Gastroesophageal sphincter (tissue), 4 donors: Measurements from ENCODE around the gene MTHFD1L. TPM values are rescaled to one million over a fixed set of nuclear protein-coding genes. Genes with fewer than 3 reads are reported as not detected.
A peak's percentile ranks its signal among the peaks of the same experiment; 100 is the strongest.
"Not testable (repeated sequence)": the region's sequence is repeated elsewhere in the genome, so short reads cannot be mapped to it uniquely, and the experiment has no call there.

Experiments used
- ATAC-seq: fragments of 150-250 bp; one replicate; pipeline ENCODE4 v1.9.1; 2016; ENCODE audit warnings: mild to moderate bottlenecking, moderate library complexity
- H3K27ac ChIP-seq, 4 donors: fragments of 200-600 bp; sonication (generic) in 3 of 4; 1 replicate in 3 of 4; 2 replicates in 1 of 4; pipeline ENCODE4 v1.5.1; 2016 to 2019
- H3K27me3 ChIP-seq: fragments of 200-600 bp; sonication (generic); one replicate; pipeline ENCODE4 v1.5.1; 2019
- H3K36me3 ChIP-seq, 2 donors: fragments of 200-600 bp; sonication (generic); one replicate each; pipeline ENCODE4 v1.5.1; 2019; ENCODE audit warnings: control low read depth in 1 of 2
- H3K4me1 ChIP-seq, 3 donors: fragments of 200-600 bp; sonication (generic); 1 replicate in 2 of 3; 2 replicates in 1 of 3; pipeline ENCODE4 v1.5.1; 2016 to 2019; ENCODE audit warnings: control low read depth in 2 of 3
- H3K4me3 ChIP-seq, 2 donors: fragments of 200-600 bp; sonication (generic); one replicate each; pipeline ENCODE4 v1.5.1; 2019; ENCODE audit warnings: mild to moderate bottlenecking in 1 of 2, moderate library complexity in 1 of 2
- H3K9me3 ChIP-seq, 3 donors: fragments of 200-600 bp; sonication (generic); one replicate each; pipeline ENCODE4 v1.5.1; 2017 to 2019; ENCODE audit warnings: control low read depth in 2 of 3
- CTCF ChIP-seq, 4 experiments: fragments of 200-600 bp in 2 of 4; fragments of 450-650 bp in 2 of 4; sonication (generic) in 1 of 4; IDR thresholded peaks; one replicate each; pipeline ENCODE4 v1.5.1; 2017 to 2019; ENCODE audit warnings: antibody characterized with exemption in 4 of 4, mild to moderate bottlenecking in 2 of 4, moderate library complexity in 2 of 4
- EP300 ChIP-seq: sonication (generic); formaldehyde crosslinking; IDR thresholded peaks from one replicate; pipeline ENCODE4 v1.6.1; 2017; ENCODE audit warnings: antibody characterized with exemption, mild to moderate bottlenecking
- POLR2A ChIP-seq, 2 donors: fragments of 450-650 bp; IDR thresholded peaks; one replicate each; pipeline ENCODE4 v1.6.1; 2017; ENCODE audit warnings: antibody characterized with exemption in 2 of 2, mild to moderate bottlenecking in 2 of 2, moderate library complexity in 1 of 2
- POLR2AphosphoS5 ChIP-seq: sonication (generic); formaldehyde crosslinking; IDR thresholded peaks from one replicate; pipeline ENCODE4 v1.6.1; 2017; ENCODE audit warnings: antibody characterized with exemption
- WGBS, 2 donors: methylation state at CpG; one replicate each; pipeline ENCODE4 v1.1.5; 2018; ENCODE audit warnings: low coverage in 1 of 2; 5-methylcytosine and 5-hydroxymethylcytosine counted together
- total RNA-seq, 4 donors: library from RNA; depleted of rRNA; stranded (reverse); fragments of >200 nt; gene quantifications; one replicate each; pipeline ENCODE4 v1.1.0, GENCODE V29; 2016

Gene MTHFD1L
- total RNA-seq, 4 donors from 2014 or later: 1.2 to 10.8 (median 4.0) TPM

- H3K27ac ChIP-seq, ATAC-seq, H3K4me3 ChIP-seq, H3K27me3 ChIP-seq, H3K36me3 ChIP-seq, H3K9me3 ChIP-seq: not testable (repeated sequence)
- WGBS, 2 donors: 95% methylated on average over 5 of the region's 5 CpGs; no CpG with 5 or more reads in 1 of the 2 donors
- H3K4me1 ChIP-seq: peaks cover 0 to 20% (median 0%) of the 10 kb centered on the region in 3 donors
These were observed 261.8 kb downstream of the MTHFD1L start for GRCh38 chr6:151127133-151127798.

DNA sequence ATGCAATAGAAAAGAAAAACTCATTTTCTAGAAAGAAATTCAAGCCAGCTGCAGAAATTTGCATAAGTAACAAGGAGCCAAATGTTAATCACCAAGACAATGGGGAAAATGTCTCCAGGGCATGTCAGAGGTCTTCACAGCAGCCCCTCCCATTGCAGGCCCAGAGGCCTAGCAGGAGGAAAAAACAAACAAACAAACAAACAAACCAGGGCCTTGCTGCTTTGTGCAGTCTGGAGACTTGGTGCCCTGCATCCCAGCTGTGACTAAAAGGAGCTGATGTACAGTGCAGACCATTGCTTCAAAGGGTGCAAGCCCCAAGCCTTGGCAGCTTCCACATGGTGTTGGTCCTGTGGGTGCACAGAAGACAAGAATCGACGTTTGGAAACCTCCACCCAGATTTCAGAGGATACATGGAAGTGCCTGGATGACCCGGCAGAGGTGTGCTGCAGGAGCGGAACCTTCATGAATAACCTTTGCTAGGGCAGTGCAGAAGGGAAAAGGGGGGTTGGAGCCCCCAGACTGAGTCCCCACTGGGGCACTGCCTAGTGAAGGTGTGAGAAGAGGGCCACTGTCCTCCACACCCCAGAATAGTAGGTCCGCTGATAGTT is 263.4 kb downstream of the MTHFD1L start:
- H3K36me3 ChIP-seq: no peaks in the 10 kb centered on the region
- peaks cover 0 to 15% (median 0%) of the 10 kb centered on the region in 3 donors for H3K4me1 ChIP-seq
- 91 to 100% methylated on average over 3 to 4 of the region's 5 CpGs for WGBS, 2 donors
- TF ChIP-seq CTCF (IDR thresholded peaks at IDR 0.05) (no peak), POLR2A (IDR thresholded peaks at IDR 0.05) (no peak), EP300 (no peak), POLR2AphosphoS5 (no peak)
- H3K27me3 ChIP-seq: no peaks in the 10 kb centered on the region
- H3K27ac ChIP-seq: no peak overlapping the region
- ATAC-seq: no peak
- no peak overlapping the region for H3K4me3 ChIP-seq
- no peaks in the 10 kb centered on the region for H3K9me3 ChIP-seq

DNA sequence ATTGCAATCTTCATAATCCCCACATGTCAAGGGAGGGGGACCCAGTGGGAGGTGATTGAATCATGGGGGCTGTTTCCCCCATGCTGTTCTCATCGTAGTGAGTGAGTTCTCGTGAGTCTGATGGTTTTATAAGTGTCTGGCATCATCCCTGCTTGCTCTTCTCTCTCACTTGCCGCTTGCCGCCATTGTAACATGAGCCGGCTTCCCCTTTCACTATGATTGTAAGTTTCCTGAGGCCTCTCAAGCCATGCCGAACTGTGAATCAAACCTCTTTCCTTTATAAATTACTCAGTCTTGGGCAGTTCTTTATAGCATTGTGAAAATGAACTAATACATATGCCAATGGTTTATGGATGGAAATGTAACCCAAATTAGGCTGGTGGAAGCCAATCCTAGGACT is 264.8 kb downstream of the MTHFD1L start:
- Histone ChIP-seq H3K4me3 (no peak overlapping the region), H3K4me1 (peaks cover 0 to 2% (median 0%) of the 10 kb centered on the region in 3 donors), H3K9me3 (peaks cover 0 to 7% (median 0%) of the 10 kb centered on the region in 3 donors), H3K27ac (no peak overlapping the region), H3K27me3 (no peaks in the 10 kb centered on the region), H3K36me3 (no peaks in the 10 kb centered on the region)
- 91 to 94% methylated on average over 3 to 6 of the region's 6 CpGs for WGBS, 2 donors
- ATAC-seq: no peak
- TF ChIP-seq EP300: no peak
- no peak for TF ChIP-seq POLR2AphosphoS5
- no peak for TF ChIP-seq POLR2A (IDR thresholded peaks at IDR 0.05)
- TF ChIP-seq CTCF (IDR thresholded peaks at IDR 0.05): no peak

DNA sequence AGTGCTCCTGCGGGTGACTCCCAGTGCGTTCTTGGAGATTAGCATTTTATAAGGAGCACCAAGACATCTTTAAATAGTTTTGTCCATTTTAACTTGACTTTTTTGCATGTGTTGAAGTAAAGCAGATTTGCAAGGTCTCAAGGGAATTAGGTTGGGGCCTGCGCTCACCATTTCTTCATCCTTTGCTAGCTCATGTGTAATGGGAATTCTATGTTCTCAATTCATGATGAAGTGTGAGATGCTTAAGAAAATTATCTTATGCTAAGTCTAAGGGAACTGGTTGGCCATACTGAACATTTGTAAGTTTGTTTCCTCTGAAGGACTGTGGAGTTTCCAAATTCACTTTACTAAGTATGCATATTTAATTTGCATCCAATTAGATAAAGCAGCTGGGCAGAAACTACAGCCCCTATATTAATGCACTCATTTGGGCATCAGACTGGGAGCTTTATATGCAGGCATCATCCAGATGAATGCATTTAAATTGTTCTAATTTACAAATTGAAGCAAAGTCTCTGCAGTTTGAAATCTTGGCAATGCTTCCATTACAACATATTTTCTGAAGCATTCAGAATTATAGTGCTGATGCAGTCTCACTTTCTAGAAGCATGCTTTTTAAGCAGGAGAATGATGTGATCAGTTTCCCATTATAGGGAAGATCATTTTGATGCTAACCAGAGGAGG is 266.0 kb downstream of the MTHFD1L start:
- TF ChIP-seq POLR2AphosphoS5: no peak
- TF ChIP-seq POLR2A (IDR thresholded peaks at IDR 0.05): no peak
- no peak for TF ChIP-seq EP300
- no peak for TF ChIP-seq CTCF (IDR thresholded peaks at IDR 0.05)
- H3K9me3 ChIP-seq: peaks cover 0 to 8% (median 0%) of the 10 kb centered on the region in 3 donors
- no peak overlapping the region for H3K27ac ChIP-seq
- ATAC-seq: no peak
- 90 to 92% methylated on average over 3 of the region's 3 CpGs for WGBS, 2 donors
- no peaks in the 10 kb centered on the region for H3K4me1 ChIP-seq
- H3K36me3 ChIP-seq: no peaks in the 10 kb centered on the region
- H3K27me3 ChIP-seq: no peaks in the 10 kb centered on the region
- H3K4me3 ChIP-seq: no peak overlapping the region

DNA sequence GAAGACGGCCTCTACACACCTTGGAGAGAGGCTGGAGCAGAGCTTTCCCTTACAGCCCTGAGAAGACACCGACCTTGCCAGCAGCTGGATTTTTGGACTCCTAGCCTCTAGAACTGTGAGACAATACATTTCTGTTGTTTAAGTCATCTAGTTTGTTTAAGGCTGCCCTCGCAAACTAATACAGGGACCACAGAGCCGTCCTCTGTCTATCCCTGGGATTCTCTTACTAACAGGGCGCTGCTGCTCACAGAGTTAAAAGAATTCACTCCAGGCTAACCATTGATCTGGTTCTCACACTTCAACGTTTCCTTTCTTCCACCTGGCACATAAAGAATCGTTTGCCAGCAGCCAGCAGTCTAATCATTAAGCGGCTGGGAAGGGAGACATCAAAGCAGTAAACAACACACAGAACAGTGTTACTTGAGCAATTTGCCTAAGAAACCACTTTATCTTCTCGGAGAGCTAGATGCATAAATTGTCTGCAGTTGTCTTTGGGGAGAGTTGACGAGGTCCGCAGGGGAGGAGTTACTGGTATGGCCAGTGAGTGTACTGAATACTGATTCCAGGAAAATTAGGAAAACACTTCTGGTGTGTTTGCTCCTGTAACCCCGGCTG is 270.7 kb downstream of the MTHFD1L start:
- Histone ChIP-seq H3K9me3 (peaks cover 0 to 8% (median 0%) of the 10 kb centered on the region in 3 donors), H3K4me1 (no peaks in the 10 kb centered on the region), H3K36me3 (no peaks in the 10 kb centered on the region), H3K27me3 (no peaks in the 10 kb centered on the region), H3K27ac (no peak overlapping the region), H3K4me3 (no peak overlapping the region)
- WGBS, 2 donors: 39 to 57% methylated on average over 9 to 11 of the region's 12 CpGs
- ATAC-seq: peak; percentile 39
- no peak for TF ChIP-seq CTCF (IDR thresholded peaks at IDR 0.05)
- TF ChIP-seq POLR2A (IDR thresholded peaks at IDR 0.05): no peak
- no peak for TF ChIP-seq EP300
- TF ChIP-seq POLR2AphosphoS5: no peak
